Measurements from ENCODE around the gene ZNF415.
"Not testable (repeated sequence)": the region's sequence is repeated elsewhere in the genome, so short reads cannot be mapped to it uniquely, and the experiment has no call there.

The ZNF415 gene

GRCh38 chr19:53102206-53102755, 30.4 kb downstream of the ZNF415 start:
- peaks cover 11% of the 10 kb centered on the region for H3K4me1 ChIP-seq (ENCODE audit: control insufficient read depth, insufficient read depth, low read length)
- H3K4me3 ChIP-seq (ENCODE audit: low read length) = peak overlapping the region; percentile 99
- peak; percentile 27 for DNase-seq (ENCODE audit: low read depth)

GRCh38 chr19:53101518-53101917, 31.2 kb downstream of the ZNF415 start:
- H3K4me1 ChIP-seq (ENCODE audit: control insufficient read depth, insufficient read depth, low read length) = peaks cover 11% of the 10 kb centered on the region
- DNase-seq (ENCODE audit: low read depth) = peak; percentile 32
- H3K4me3 ChIP-seq (ENCODE audit: low read length) = peak overlapping the region; percentile 99
- peaks cover 21% of the 10 kb centered on the region for H3K36me3 ChIP-seq (ENCODE audit: control insufficient read depth, insufficient read depth, low read length, severe bottlenecking)
- H3K27me3 ChIP-seq (replicated peaks; ENCODE audit: control insufficient read depth, insufficient read depth, low read length) = no peaks in the 10 kb centered on the region
- H3K9ac ChIP-seq (ENCODE audit: low read length) = peak overlapping the region; percentile 97
- H3K9me3 ChIP-seq (ENCODE audit: control insufficient read depth, low read length) = no peaks in the 10 kb centered on the region

More at GRCh38 chr19:53102206-53102755, 30.4 kb downstream of the ZNF415 start:
- H3K27me3 ChIP-seq (replicated peaks; ENCODE audit: control insufficient read depth, insufficient read depth, low read length) = no peaks in the 10 kb centered on the region
- no peaks in the 10 kb centered on the region for H3K9me3 ChIP-seq (ENCODE audit: control insufficient read depth, low read length)
- peaks cover 21% of the 10 kb centered on the region for H3K36me3 ChIP-seq (ENCODE audit: control insufficient read depth, insufficient read depth, low read length, severe bottlenecking)
- H3K9ac ChIP-seq (ENCODE audit: low read length) = peak overlapping the region; percentile 97

GRCh38 chr19:53098570-53098969, 34.1 kb downstream of the ZNF415 start:
- not testable (repeated sequence) for H3K9ac ChIP-seq (ENCODE audit: low read length); DNase-seq (ENCODE audit: low read depth); H3K9me3 ChIP-seq (ENCODE audit: control insufficient read depth, low read length); H3K27me3 ChIP-seq (replicated peaks; ENCODE audit: control insufficient read depth, insufficient read depth, low read length); H3K4me3 ChIP-seq (ENCODE audit: low read length)
- Histone ChIP-seq H3K36me3 (ENCODE audit: control insufficient read depth, insufficient read depth, low read length, severe bottlenecking) (peaks cover 21% of the 10 kb centered on the region), H3K4me1 (ENCODE audit: control insufficient read depth, insufficient read depth, low read length) (peaks cover 11% of the 10 kb centered on the region)

GRCh38 chr19:53096982-53097690, 35.6 kb downstream of the ZNF415 start:
- not testable (repeated sequence) for H3K9ac ChIP-seq (ENCODE audit: low read length)

GRCh38 chr19:53096579-53096978, 36.1 kb downstream of the ZNF415 start:
- not testable (repeated sequence) for DNase-seq (ENCODE audit: low read depth)
- H3K36me3 ChIP-seq (ENCODE audit: control insufficient read depth, insufficient read depth, low read length, severe bottlenecking) = peaks cover 25% of the 10 kb centered on the region

More at GRCh38 chr19:53096982-53097690, 35.6 kb downstream of the ZNF415 start:
- not testable (repeated sequence) for H3K9me3 ChIP-seq (ENCODE audit: control insufficient read depth, low read length); DNase-seq (ENCODE audit: low read depth); H3K4me1 ChIP-seq (ENCODE audit: control insufficient read depth, insufficient read depth, low read length); H3K4me3 ChIP-seq (ENCODE audit: low read length); H3K27me3 ChIP-seq (replicated peaks; ENCODE audit: control insufficient read depth, insufficient read depth, low read length)
- H3K36me3 ChIP-seq (ENCODE audit: control insufficient read depth, insufficient read depth, low read length, severe bottlenecking) = peaks cover 23% of the 10 kb centered on the region

GRCh38 chr19:53094754-53095575, 37.7 kb downstream of the ZNF415 start:
- H3K4me3 ChIP-seq (ENCODE audit: low read length) = no peak overlapping the region
- H3K4me1 ChIP-seq (ENCODE audit: control insufficient read depth, insufficient read depth, low read length) = no peaks in the 10 kb centered on the region
- peaks cover 41% of the 10 kb centered on the region for H3K36me3 ChIP-seq (ENCODE audit: control insufficient read depth, insufficient read depth, low read length, severe bottlenecking)
- H3K9ac ChIP-seq (ENCODE audit: low read length) = no peak overlapping the region
- no peaks in the 10 kb centered on the region for H3K9me3 ChIP-seq (ENCODE audit: control insufficient read depth, low read length)
- DNase-seq (ENCODE audit: low read depth) = no peak
- H3K27me3 ChIP-seq (replicated peaks; ENCODE audit: control insufficient read depth, insufficient read depth, low read length) = no peaks in the 10 kb centered on the region

More at GRCh38 chr19:53096579-53096978, 36.1 kb downstream of the ZNF415 start:
- H3K4me1 ChIP-seq (ENCODE audit: control insufficient read depth, insufficient read depth, low read length); H3K9ac ChIP-seq (ENCODE audit: low read length); H3K27me3 ChIP-seq (replicated peaks; ENCODE audit: control insufficient read depth, insufficient read depth, low read length); H3K9me3 ChIP-seq (ENCODE audit: control insufficient read depth, low read length); H3K4me3 ChIP-seq (ENCODE audit: low read length): not testable (repeated sequence)

GRCh38 chr19:53092723-53093122, 40.0 kb downstream of the ZNF415 start:
- peaks cover 43% of the 10 kb centered on the region for H3K36me3 ChIP-seq (ENCODE audit: control insufficient read depth, insufficient read depth, low read length, severe bottlenecking)
- no peak overlapping the region for H3K9ac ChIP-seq (ENCODE audit: low read length)
- no peak overlapping the region for H3K4me3 ChIP-seq (ENCODE audit: low read length)
- no peaks in the 10 kb centered on the region for H3K9me3 ChIP-seq (ENCODE audit: control insufficient read depth, low read length)
- DNase-seq (ENCODE audit: low read depth) = no peak
- H3K4me1 ChIP-seq (ENCODE audit: control insufficient read depth, insufficient read depth, low read length) = no peaks in the 10 kb centered on the region
- H3K27me3 ChIP-seq (replicated peaks; ENCODE audit: control insufficient read depth, insufficient read depth, low read length) = no peaks in the 10 kb centered on the region

- Histone ChIP-seq H3K27me3 (replicated peaks; ENCODE audit: control insufficient read depth, insufficient read depth, low read length) (no peaks in the 10 kb centered on the region), H3K9ac (ENCODE audit: low read length) (no peak overlapping the region), H3K4me3 (ENCODE audit: low read length) (no peak overlapping the region), H3K36me3 (ENCODE audit: control insufficient read depth, insufficient read depth, low read length, severe bottlenecking) (peaks cover 47% of the 10 kb centered on the region), H3K4me1 (ENCODE audit: control insufficient read depth, insufficient read depth, low read length) (no peaks in the 10 kb centered on the region), H3K9me3 (ENCODE audit: control insufficient read depth, low read length) (no peaks in the 10 kb centered on the region)
- no peak for DNase-seq (ENCODE audit: low read depth)
Measured at GRCh38 chr19:53091413-53092254, 41.1 kb downstream of the ZNF415 start.

- Histone ChIP-seq H3K36me3 (ENCODE audit: control insufficient read depth, insufficient read depth, low read length, severe bottlenecking) (peaks cover 82% of the 10 kb centered on the region), H3K9me3 (ENCODE audit: control insufficient read depth, low read length) (no peaks in the 10 kb centered on the region), H3K27me3 (replicated peaks; ENCODE audit: control insufficient read depth, insufficient read depth, low read length) (no peaks in the 10 kb centered on the region), H3K4me3 (ENCODE audit: low read length) (no peak overlapping the region), H3K4me1 (ENCODE audit: control insufficient read depth, insufficient read depth, low read length) (no peaks in the 10 kb centered on the region), H3K9ac (ENCODE audit: low read length) (no peak overlapping the region)
- no peak for DNase-seq (ENCODE audit: low read depth)
Measured at GRCh38 chr19:53088091-53088490, 44.6 kb downstream of the ZNF415 start.

GRCh38 chr19:53086949-53087348, 45.8 kb downstream of the ZNF415 start:
- no peaks in the 10 kb centered on the region for H3K9me3 ChIP-seq (ENCODE audit: control insufficient read depth, low read length)
- no peaks in the 10 kb centered on the region for H3K27me3 ChIP-seq (replicated peaks; ENCODE audit: control insufficient read depth, insufficient read depth, low read length)
- H3K9ac ChIP-seq (ENCODE audit: low read length) = no peak overlapping the region
- no peak overlapping the region for H3K4me3 ChIP-seq (ENCODE audit: low read length)
- DNase-seq (ENCODE audit: low read depth) = peak; percentile 26
- H3K36me3 ChIP-seq (ENCODE audit: control insufficient read depth, insufficient read depth, low read length, severe bottlenecking) = peaks cover 91% of the 10 kb centered on the region
- no peaks in the 10 kb centered on the region for H3K4me1 ChIP-seq (ENCODE audit: control insufficient read depth, insufficient read depth, low read length)

Measured in adipocyte (in vitro differentiated cells).